Erythroblast (primary cell): ENCODE results near the gene PDE7B.

Experiments used
- GATA1 ChIP-seq: IDR thresholded peaks from 2 replicates; pipeline ENCODE4 v1.6.1; 2011; ENCODE audit warnings: low read depth, mild to moderate bottlenecking, control low read depth, low read length, moderate library complexity
- POLR2A ChIP-seq: IDR thresholded peaks from 2 replicates; pipeline ENCODE4 v1.6.1; 2011; ENCODE audit warnings: mild to moderate bottlenecking, low read length

- TF ChIP-seq POLR2A (no peak), GATA1 (no peak)
Measured at GRCh38 chr6:135871296-135871695, 19.8 kb downstream of the PDE7B start.
